ENCODE data around the gene MMP28. TPM values are rescaled to one million over a fixed set of nuclear protein-coding genes. Genes with fewer than 3 reads are reported as not detected.
"Not testable (repeated sequence)": the region's sequence is repeated elsewhere in the genome, so short reads cannot be mapped to it uniquely, and the experiment has no call there.

MMP28 gene
- total RNA-seq, 1 experiment from 2014 or later, result 2.4 TPM

- no peaks in the 10 kb centered on the region for H3K9me2 ChIP-seq (replicated peaks; ENCODE audit: low read length)
- H3K79me2 ChIP-seq (ENCODE audit: low read length), result no peaks in the 10 kb centered on the region
- H3K36me3 ChIP-seq (ENCODE audit: low read depth, low read length), result no peaks in the 10 kb centered on the region
- H3K27ac ChIP-seq (ENCODE audit: low read length), result no peak within 1 kb of the TSS
- POLR2A ChIA-PET (ENCODE audit: unreplicated experiment), result no interaction called here
- intact Hi-C loops (cut with micrococcal nuclease), result no loop called here
- H3K9ac ChIP-seq (ENCODE audit: low read length), result no peak within 1 kb of the TSS
- TF ChIP-seq EZH2phosphoT487 (IDR thresholded peaks at IDR 0.05; ENCODE audit: borderline replicate concordance, low read length) (no peak), CTCF (conservative IDR thresholded peaks at IDR 0.05; ENCODE audit: low read depth, low read length) (no peak), EZH2 (IDR thresholded peaks at IDR 0.05; ENCODE audit: low read length, unreplicated experiment) (no peak)
- DNase-seq, result no peak
- H3K4me1 ChIP-seq (ENCODE audit: insufficient read depth, low read length), result no peaks in the 10 kb centered on the region
- no peak within 1 kb of the TSS for H3K4me2 ChIP-seq (ENCODE audit: low read length)
- no peaks in the 10 kb centered on the region for H3K27me3 ChIP-seq (ENCODE audit: low read length)
- ATAC-seq, result no peak
- CTCF ChIA-PET, result no interaction called here
- H4K20me1 ChIP-seq (ENCODE audit: low read length), result no peaks in the 10 kb centered on the region
- no peak within 1 kb of the TSS for H2AFZ ChIP-seq (ENCODE audit: low read length)
- H3F3A ChIP-seq (ENCODE audit: low read length, unreplicated experiment), result no peaks in the 10 kb centered on the region
- BruUV-seq (replicated peaks), result no TSS peak
- H3K9me3 ChIP-seq (ENCODE audit: low read length), result no peaks in the 10 kb centered on the region
- no peak within 1 kb of the TSS for H3K4me3 ChIP-seq (ENCODE audit: low read length)
Observed at GRCh38 chr17:35752945-35753764, 42.3 kb downstream of the MMP28 start, which contains the start of gene GAS2L2. Gene GAS2L2 (minus strand): TSS chr17:35753239. CDS start chr17:35752850, 389 bp downstream.

- Histone ChIP-seq H3K79me2 (ENCODE audit: low read length) (no peaks in the 10 kb centered on the region), H4K20me1 (ENCODE audit: low read length) (no peaks in the 10 kb centered on the region), H3K4me1 (ENCODE audit: insufficient read depth, low read length) (no peaks in the 10 kb centered on the region), H3K9ac (ENCODE audit: low read length) (no peak overlapping the region), H3K9me2 (replicated peaks; ENCODE audit: low read length) (no peaks in the 10 kb centered on the region), H3K27me3 (ENCODE audit: low read length) (no peaks in the 10 kb centered on the region), H3K9me3 (ENCODE audit: low read length) (no peaks in the 10 kb centered on the region), H3F3A (ENCODE audit: low read length, unreplicated experiment) (no peaks in the 10 kb centered on the region), H3K36me3 (ENCODE audit: low read depth, low read length) (no peaks in the 10 kb centered on the region), H3K27ac (ENCODE audit: low read length) (no peak overlapping the region), H3K4me2 (ENCODE audit: low read length) (no peak overlapping the region), H3K4me3 (ENCODE audit: low read length) (no peak overlapping the region), H2AFZ (ENCODE audit: low read length) (no peak overlapping the region)
- TF ChIP-seq EZH2 (IDR thresholded peaks at IDR 0.05; ENCODE audit: low read length, unreplicated experiment) (no peak), CTCF (conservative IDR thresholded peaks at IDR 0.05; ENCODE audit: low read depth, low read length) (no peak), EZH2phosphoT487 (IDR thresholded peaks at IDR 0.05; ENCODE audit: borderline replicate concordance, low read length) (no peak)
- ChIA-PET POLR2A (ENCODE audit: unreplicated experiment) (no interaction called here), CTCF (no interaction called here)
- ATAC-seq (no peak), DNase-seq (no peak)
- intact Hi-C loops (cut with micrococcal nuclease), result no loop called here
- no TSS peak for BruUV-seq (replicated peaks)
Observed at GRCh38 chr17:35752471-35752870, 43.0 kb downstream of the MMP28 start.

- H3K27ac ChIP-seq (ENCODE audit: low read length); H3K9ac ChIP-seq (ENCODE audit: low read length); H3K9me2 ChIP-seq (replicated peaks; ENCODE audit: low read length); H3K4me1 ChIP-seq (ENCODE audit: insufficient read depth, low read length); POLR2A ChIA-PET (ENCODE audit: unreplicated experiment); H4K20me1 ChIP-seq (ENCODE audit: low read length); H3K4me2 ChIP-seq (ENCODE audit: low read length); H3K4me3 ChIP-seq (ENCODE audit: low read length); H3K27me3 ChIP-seq (ENCODE audit: low read length); H3K9me3 ChIP-seq (ENCODE audit: low read length); DNase-seq; ATAC-seq; H3F3A ChIP-seq (ENCODE audit: low read length, unreplicated experiment); intact Hi-C loops (cut with micrococcal nuclease); H2AFZ ChIP-seq (ENCODE audit: low read length); H3K36me3 ChIP-seq (ENCODE audit: low read depth, low read length); H3K79me2 ChIP-seq (ENCODE audit: low read length); CTCF ChIA-PET; BruUV-seq (replicated peaks): not testable (repeated sequence)
Observed at GRCh38 chr17:35751541-35751940, 43.9 kb downstream of the MMP28 start.

All from PC-3 (cell line).